ENCODE results near the gene RNF213. TPM values are rescaled to one million over a fixed set of nuclear protein-coding genes. Genes with fewer than 3 reads are reported as not detected.

Gene RNF213
- total RNA-seq, 1 donor = 198 TPM

GRCh38 chr17:80445007-80445725 lies 184.5 kb downstream of the RNF213 start:
- no peak for TF ChIP-seq CTCF (IDR thresholded peaks at IDR 0.05; ENCODE audit: insufficient read depth, low read depth, low read length)
- H3K4me3 ChIP-seq (ENCODE audit: low read depth, low read length) = no peak overlapping the region
- no peak for DNase-seq (ENCODE audit: low read depth)

GRCh38 chr17:80445726-80446110 lies 185.1 kb downstream of the RNF213 start:
- no peak for TF ChIP-seq CTCF (IDR thresholded peaks at IDR 0.05; ENCODE audit: insufficient read depth, low read depth, low read length)
- DNase-seq (ENCODE audit: low read depth) = no peak
- H3K4me3 ChIP-seq (ENCODE audit: low read depth, low read length) = no peak overlapping the region

DNA sequence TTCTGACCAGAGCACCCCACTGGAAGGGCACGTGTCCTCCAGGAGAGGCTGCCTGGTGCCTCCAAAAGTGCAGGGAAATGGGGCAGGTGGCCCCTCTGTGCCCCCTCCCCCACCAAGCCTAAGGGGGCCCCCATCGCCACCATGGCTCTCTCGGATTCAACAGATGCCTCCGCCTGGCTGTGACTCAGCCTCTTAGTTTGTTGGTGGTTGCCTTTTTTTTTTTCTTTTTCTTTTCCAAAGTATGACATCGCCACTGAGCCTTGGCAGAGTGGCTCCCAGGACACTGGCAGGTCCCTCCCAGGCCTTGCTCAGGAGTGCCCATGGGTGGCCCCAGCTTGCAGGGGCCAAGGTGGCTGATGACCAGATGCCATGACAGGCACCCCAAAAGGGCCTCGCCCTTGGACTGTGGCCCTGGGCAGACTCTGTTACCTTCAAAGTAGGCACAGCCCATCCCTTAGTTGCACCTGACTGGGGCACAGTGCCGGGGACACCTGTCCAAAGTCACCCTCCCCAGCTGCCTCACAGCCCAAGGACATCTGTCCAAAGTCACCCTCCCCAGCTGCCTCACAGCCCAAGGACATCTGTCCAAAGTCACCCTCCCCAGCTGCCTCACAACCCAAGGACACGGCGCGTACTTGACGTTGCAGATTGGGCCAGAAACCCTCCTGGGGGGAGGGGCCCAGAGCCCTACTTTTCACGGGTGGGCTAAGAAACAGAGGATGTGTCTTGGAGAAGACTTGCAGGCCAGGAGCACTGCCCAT lies 186.2 kb downstream of the RNF213 start:
- H3K4me3 ChIP-seq (ENCODE audit: low read depth, low read length) = no peak overlapping the region
- DNase-seq (ENCODE audit: low read depth) = no peak
- no peak for TF ChIP-seq CTCF (IDR thresholded peaks at IDR 0.05; ENCODE audit: insufficient read depth, low read depth, low read length)

DNA sequence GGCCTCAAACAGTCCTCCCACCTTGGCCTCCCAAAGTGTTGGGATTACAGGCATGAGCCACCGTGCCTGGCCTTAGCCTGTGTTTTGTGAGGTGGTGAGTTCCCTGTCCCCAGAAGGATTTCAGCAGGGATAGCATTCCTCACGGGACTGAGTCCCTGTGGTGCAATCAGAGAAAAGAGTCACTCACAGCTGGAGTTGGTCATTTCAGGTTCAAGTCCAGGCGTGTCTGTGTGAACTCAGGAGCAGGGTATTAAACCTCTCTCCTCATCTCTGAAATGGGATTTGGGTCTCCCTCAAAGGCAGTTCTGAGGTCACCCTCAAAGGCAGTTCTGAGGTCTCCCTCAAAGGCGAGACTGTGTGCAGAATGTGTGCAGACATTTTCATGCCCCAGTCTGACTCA lies 187.1 kb downstream of the RNF213 start:
- H3K4me3 ChIP-seq (ENCODE audit: low read depth, low read length) = no peak overlapping the region
- DNase-seq (ENCODE audit: low read depth) = no peak
- TF ChIP-seq CTCF (IDR thresholded peaks at IDR 0.05; ENCODE audit: insufficient read depth, low read depth, low read length) = no peak

Small RNA genes lying within 50 kb of the gene (small RNA-seq; reads per million reads assigned to genes)
- not detected for gene MIR4730

Other genes with a start within 250 kb of the RNF213 start
- gene TBC1D16, start 225.0 kb upstream of the RNF213 start, total RNA-seq = 32.8 and 44.8 TPM in 2 replicates
- 3.2 and 6.9 TPM in 2 replicates for gene CCDC40, start 224.2 kb upstream of the RNF213 start, total RNA-seq
- gene GAA, start 159.3 kb upstream of the RNF213 start, total RNA-seq = 15.1 and 24.5 TPM in 2 replicates
- gene EIF4A3, start 113.7 kb upstream of the RNF213 start, total RNA-seq = 73.8 and 84.6 TPM in 2 replicates
- under 0.01 TPM in 1 of 2 replicates, not detected in the other for gene CARD14, start 90.8 kb upstream of the RNF213 start, total RNA-seq
- 12.1 and 15.5 TPM in 2 replicates for gene SGSH, start 40.5 kb upstream of the RNF213 start, total RNA-seq
- 12.5 and 17.4 TPM in 2 replicates for gene SLC26A11, start 40.4 kb upstream of the RNF213 start, total RNA-seq
- 13.4 and 20.0 TPM in 2 replicates for gene ENDOV, start 154.3 kb downstream of the RNF213 start, total RNA-seq
- gene NPTX1, start 215.8 kb downstream of the RNF213 start, total RNA-seq = 1.3 and 2.2 TPM in 2 replicates

All from fibroblast of villous mesenchyme (primary cell).